Measurements from ENCODE around the gene LCLAT1.

DNA sequence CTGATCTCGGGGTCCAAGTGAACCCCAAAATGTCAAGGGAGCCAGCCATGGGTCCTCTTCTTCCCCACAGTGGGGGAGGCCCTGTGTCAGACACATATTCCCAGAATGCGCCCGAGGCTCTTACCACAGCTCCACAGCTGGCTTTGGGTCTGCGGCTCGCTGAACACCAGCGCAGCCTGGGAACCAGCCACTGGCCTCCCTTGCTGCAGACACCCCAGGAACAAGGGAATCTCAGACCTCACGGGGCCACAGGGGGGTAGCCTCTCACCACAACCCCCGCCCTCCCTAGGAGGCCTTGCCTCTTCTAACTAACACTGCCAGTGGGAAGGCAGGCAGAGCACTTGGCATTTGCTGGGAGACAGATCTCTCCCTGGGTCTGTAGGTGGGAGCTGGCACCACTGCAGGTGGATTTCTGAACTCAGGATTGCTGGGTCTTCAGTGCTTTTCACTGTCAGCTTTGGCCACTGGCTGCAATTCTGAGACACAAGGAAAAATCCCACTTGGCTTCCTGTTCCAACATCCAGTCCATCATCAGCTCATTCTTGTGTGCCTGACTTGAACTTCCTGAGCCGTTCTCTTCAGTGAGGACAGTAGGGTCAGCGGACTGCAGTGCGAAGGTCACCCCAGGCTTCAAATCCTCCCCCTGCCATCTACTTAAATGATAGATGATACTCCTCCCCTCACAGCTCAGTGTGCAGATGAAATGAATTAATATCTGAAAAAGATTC is 231.5 kb downstream of the LCLAT1 start:
- TF ChIP-seq, protein P1, sequence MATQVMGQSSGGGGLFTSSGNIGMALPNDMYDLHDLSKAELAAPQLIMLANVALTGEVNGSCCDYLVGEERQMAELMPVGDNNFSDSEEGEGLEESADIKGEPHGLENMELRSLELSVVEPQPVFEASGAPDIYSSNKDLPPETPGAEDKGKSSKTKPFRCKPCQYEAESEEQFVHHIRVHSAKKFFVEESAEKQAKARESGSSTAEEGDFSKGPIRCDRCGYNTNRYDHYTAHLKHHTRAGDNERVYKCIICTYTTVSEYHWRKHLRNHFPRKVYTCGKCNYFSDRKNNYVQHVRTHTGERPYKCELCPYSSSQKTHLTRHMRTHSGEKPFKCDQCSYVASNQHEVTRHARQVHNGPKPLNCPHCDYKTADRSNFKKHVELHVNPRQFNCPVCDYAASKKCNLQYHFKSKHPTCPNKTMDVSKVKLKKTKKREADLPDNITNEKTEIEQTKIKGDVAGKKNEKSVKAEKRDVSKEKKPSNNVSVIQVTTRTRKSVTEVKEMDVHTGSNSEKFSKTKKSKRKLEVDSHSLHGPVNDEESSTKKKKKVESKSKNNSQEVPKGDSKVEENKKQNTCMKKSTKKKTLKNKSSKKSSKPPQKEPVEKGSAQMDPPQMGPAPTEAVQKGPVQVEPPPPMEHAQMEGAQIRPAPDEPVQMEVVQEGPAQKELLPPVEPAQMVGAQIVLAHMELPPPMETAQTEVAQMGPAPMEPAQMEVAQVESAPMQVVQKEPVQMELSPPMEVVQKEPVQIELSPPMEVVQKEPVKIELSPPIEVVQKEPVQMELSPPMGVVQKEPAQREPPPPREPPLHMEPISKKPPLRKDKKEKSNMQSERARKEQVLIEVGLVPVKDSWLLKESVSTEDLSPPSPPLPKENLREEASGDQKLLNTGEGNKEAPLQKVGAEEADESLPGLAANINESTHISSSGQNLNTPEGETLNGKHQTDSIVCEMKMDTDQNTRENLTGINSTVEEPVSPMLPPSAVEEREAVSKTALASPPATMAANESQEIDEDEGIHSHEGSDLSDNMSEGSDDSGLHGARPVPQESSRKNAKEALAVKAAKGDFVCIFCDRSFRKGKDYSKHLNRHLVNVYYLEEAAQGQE (IDR thresholded peaks at IDR 0.05) = no peak
- no peak for TF ChIP-seq JUND (IDR thresholded peaks at IDR 0.05)
- TF ChIP-seq, protein P2, sequence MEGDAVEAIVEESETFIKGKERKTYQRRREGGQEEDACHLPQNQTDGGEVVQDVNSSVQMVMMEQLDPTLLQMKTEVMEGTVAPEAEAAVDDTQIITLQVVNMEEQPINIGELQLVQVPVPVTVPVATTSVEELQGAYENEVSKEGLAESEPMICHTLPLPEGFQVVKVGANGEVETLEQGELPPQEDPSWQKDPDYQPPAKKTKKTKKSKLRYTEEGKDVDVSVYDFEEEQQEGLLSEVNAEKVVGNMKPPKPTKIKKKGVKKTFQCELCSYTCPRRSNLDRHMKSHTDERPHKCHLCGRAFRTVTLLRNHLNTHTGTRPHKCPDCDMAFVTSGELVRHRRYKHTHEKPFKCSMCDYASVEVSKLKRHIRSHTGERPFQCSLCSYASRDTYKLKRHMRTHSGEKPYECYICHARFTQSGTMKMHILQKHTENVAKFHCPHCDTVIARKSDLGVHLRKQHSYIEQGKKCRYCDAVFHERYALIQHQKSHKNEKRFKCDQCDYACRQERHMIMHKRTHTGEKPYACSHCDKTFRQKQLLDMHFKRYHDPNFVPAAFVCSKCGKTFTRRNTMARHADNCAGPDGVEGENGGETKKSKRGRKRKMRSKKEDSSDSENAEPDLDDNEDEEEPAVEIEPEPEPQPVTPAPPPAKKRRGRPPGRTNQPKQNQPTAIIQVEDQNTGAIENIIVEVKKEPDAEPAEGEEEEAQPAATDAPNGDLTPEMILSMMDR (IDR thresholded peaks at IDR 0.05; ENCODE audit: low read depth, low read length, missing input control) = no peak
- TF ChIP-seq RAD21 (IDR thresholded peaks at IDR 0.05) = no peak
- TF ChIP-seq SP1 (IDR thresholded peaks at IDR 0.05) = no peak
- no peak for TF ChIP-seq TAF1 (conservative IDR thresholded peaks at IDR 0.05)
- no peak for TF ChIP-seq EGR1 (IDR thresholded peaks at IDR 0.05; ENCODE audit: low read depth in 2 of 2)
- TF ChIP-seq, protein P3, sequence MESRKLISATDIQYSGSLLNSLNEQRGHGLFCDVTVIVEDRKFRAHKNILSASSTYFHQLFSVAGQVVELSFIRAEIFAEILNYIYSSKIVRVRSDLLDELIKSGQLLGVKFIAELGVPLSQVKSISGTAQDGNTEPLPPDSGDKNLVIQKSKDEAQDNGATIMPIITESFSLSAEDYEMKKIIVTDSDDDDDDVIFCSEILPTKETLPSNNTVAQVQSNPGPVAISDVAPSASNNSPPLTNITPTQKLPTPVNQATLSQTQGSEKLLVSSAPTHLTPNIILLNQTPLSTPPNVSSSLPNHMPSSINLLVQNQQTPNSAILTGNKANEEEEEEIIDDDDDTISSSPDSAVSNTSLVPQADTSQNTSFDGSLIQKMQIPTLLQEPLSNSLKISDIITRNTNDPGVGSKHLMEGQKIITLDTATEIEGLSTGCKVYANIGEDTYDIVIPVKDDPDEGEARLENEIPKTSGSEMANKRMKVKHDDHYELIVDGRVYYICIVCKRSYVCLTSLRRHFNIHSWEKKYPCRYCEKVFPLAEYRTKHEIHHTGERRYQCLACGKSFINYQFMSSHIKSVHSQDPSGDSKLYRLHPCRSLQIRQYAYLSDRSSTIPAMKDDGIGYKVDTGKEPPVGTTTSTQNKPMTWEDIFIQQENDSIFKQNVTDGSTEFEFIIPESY (IDR thresholded peaks at IDR 0.05) = no peak
- TF ChIP-seq GABPA (IDR thresholded peaks at IDR 0.05 in 1 of 2, conservative IDR thresholded peaks at IDR 0.05 in 1 of 2) = no peak
- TF ChIP-seq, protein P4, sequence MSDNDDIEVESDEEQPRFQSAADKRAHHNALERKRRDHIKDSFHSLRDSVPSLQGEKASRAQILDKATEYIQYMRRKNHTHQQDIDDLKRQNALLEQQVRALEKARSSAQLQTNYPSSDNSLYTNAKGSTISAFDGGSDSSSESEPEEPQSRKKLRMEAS (IDR thresholded peaks at IDR 0.05) = no peak
- TF ChIP-seq YY1 (IDR thresholded peaks at IDR 0.05) = no peak
